A673 (cell line): ENCODE data around the gene MRM2.

Experiments used
- EZH2 ChIP-seq: fragments of 200-600 bp; sonication (generic); IDR thresholded peaks from 2 replicates; pipeline ENCODE4 v1.6.1; 2017; ENCODE audit warnings: borderline replicate concordance, low read depth, mild to moderate bottlenecking, mixed read lengths, antibody characterized with exemption, low read length; ENCODE audit not compliant: poor library complexity, severe bottlenecking
- TF ChIP-seq, protein P1 (sequence below): fragments of 300-800, 200-600 bp; sonication (generic); conservative IDR thresholded peaks from 2 replicates; pipeline ENCODE4 v1.5.1; 2017; ENCODE audit warnings: low read depth, mild to moderate bottlenecking, antibody characterized with exemption, low read length, moderate library complexity, mixed read lengths

DNA sequence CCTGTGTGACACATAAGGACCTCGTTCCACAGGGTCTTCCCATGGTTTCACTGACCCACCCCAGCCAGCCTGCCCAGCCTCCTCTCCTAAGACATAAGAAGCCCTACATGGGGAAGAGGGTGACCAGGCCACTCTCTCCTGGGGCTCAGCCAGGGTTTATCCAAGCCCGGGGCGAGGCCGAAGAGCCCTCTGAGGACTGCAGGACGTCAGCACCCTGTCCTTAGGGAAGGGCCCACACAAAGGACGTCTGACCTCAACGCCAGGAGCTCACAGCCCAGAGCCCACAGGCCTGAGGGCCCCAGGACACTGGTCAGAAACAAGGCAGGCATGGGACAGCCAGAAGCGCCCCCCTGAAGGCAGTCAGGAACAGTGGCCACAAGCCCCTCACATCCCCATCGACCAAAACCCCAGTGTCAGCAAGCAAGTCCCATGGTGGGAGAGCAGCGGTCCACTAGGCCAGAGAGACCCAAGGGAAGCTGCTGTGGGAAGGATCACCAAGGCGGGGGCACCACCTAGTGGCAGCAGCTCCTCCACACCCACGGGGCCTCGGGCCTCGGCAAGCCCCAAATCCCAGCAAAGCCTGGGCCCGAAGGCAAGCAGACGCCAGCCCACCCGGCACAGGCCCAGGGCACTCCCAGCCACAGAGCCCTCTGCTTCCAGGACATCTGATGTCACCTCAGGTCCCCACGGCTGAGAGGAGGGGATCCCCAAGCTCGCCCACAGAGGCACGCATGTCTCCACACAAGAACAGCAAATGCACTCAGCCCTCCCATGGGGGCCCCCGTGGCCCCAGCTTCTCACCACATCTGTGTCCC lies 32.7 kb downstream of the MRM2 start:
- no peak for TF ChIP-seq EZH2
- TF ChIP-seq, protein P1, sequence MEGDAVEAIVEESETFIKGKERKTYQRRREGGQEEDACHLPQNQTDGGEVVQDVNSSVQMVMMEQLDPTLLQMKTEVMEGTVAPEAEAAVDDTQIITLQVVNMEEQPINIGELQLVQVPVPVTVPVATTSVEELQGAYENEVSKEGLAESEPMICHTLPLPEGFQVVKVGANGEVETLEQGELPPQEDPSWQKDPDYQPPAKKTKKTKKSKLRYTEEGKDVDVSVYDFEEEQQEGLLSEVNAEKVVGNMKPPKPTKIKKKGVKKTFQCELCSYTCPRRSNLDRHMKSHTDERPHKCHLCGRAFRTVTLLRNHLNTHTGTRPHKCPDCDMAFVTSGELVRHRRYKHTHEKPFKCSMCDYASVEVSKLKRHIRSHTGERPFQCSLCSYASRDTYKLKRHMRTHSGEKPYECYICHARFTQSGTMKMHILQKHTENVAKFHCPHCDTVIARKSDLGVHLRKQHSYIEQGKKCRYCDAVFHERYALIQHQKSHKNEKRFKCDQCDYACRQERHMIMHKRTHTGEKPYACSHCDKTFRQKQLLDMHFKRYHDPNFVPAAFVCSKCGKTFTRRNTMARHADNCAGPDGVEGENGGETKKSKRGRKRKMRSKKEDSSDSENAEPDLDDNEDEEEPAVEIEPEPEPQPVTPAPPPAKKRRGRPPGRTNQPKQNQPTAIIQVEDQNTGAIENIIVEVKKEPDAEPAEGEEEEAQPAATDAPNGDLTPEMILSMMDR, result peak; percentile 79
